Measurements from ENCODE around the gene CNRIP1. TPM values are rescaled to one million over a fixed set of nuclear protein-coding genes. Genes with fewer than 3 reads are reported as not detected.
A peak's percentile ranks its signal among the peaks of the same experiment; 100 is the strongest.

Gene CNRIP1
- total RNA-seq, 4 donors from 2014 or later, result 23.5 to 44.4 (median 29.8) TPM

GRCh38 chr2:68250652-68251186 is 69.0 kb downstream of the CNRIP1 start:
- TF ChIP-seq POLR2AphosphoS5 (IDR thresholded peaks at IDR 0.05) (no peak), POLR2A (IDR thresholded peaks at IDR 0.05; ENCODE audit: low read depth) (no peak), EP300 (IDR thresholded peaks at IDR 0.05) (no peak), CTCF (IDR thresholded peaks at IDR 0.05) (no peak)
- intact Hi-C loops (cut with DNase I), result loop anchor here (5.0 kb wide), 1 partner anchor 67 kb away; the partner anchor contains the start of gene CNRIP1
- no peaks in the 10 kb centered on the region for H3K27me3 ChIP-seq
- 5% methylated on average over 15 of the region's 15 CpGs for WGBS
- peaks cover 56 to 70% (median 63%) of the 10 kb centered on the region in 4 donors for H3K4me1 ChIP-seq
- H3K27ac ChIP-seq (replicated peaks in 1 of 4), result peak overlapping the region; percentile 93 to 98 (median 98)
- peak overlapping the region; percentile 68 to 94 (median 89) for H3K4me3 ChIP-seq
- H3K36me3 ChIP-seq, result no peaks in the 10 kb centered on the region
- DNase-seq (ENCODE audit: extremely low spot score), result no peak
- H3K9me3 ChIP-seq, result no peaks in the 10 kb centered on the region

GRCh38 chr2:68250196-68250595 is 69.6 kb downstream of the CNRIP1 start:
- Histone ChIP-seq H3K27ac (replicated peaks in 1 of 4) (peak overlapping the region; percentile 93 to 98 (median 98)), H3K4me1 (peaks cover 59 to 74% (median 64%) of the 10 kb centered on the region in 4 donors), H3K27me3 (no peaks in the 10 kb centered on the region), H3K9me3 (no peaks in the 10 kb centered on the region), H3K36me3 (no peaks in the 10 kb centered on the region), H3K4me3 (peak overlapping the region; percentile 68 to 94 (median 89))
- DNase-seq (ENCODE audit: extremely low spot score), result no peak
- TF ChIP-seq EP300 (IDR thresholded peaks at IDR 0.05) (no peak), POLR2AphosphoS5 (IDR thresholded peaks at IDR 0.05) (no peak), POLR2A (IDR thresholded peaks at IDR 0.05; ENCODE audit: low read depth) (no peak), CTCF (IDR thresholded peaks at IDR 0.05) (no peak)
- intact Hi-C loops (cut with DNase I), result loop anchor here (5.0 kb wide), 1 partner anchor 67 kb away; the partner anchor contains the start of gene CNRIP1
- WGBS, result 16% methylated on average over 5 of the region's 5 CpGs

- Histone ChIP-seq H3K4me3 (no peak overlapping the region), H3K4me1 (peaks cover 57 to 76% (median 69%) of the 10 kb centered on the region in 4 donors), H3K36me3 (peaks cover 0 to 3% (median 0%) of the 10 kb centered on the region in 4 donors), H3K27me3 (no peaks in the 10 kb centered on the region), H3K9me3 (no peaks in the 10 kb centered on the region), H3K27ac (replicated peaks in 1 of 4) (peak overlapping the region in 1 of 4 donors; percentile 93)
- DNase-seq (ENCODE audit: extremely low spot score), result no peak
- WGBS, result 53% methylated on average over 2 of the region's 2 CpGs
- TF ChIP-seq CTCF (IDR thresholded peaks at IDR 0.05), result no peak
- TF ChIP-seq POLR2A (IDR thresholded peaks at IDR 0.05; ENCODE audit: low read depth), result no peak
- TF ChIP-seq EP300 (IDR thresholded peaks at IDR 0.05), result no peak
- no peak for TF ChIP-seq POLR2AphosphoS5 (IDR thresholded peaks at IDR 0.05)
- intact Hi-C loops (cut with DNase I), result loop anchor here (5.0 kb wide), 1 partner anchor 47 kb away; no protein-coding TSS in a partner anchor
These were observed 70.9 kb downstream of the CNRIP1 start for GRCh38 chr2:68248806-68249205.

- intact Hi-C loops (cut with DNase I), result loop anchor here (5.0 kb wide), 1 partner anchor 46 kb away; no protein-coding TSS in a partner anchor
- TF ChIP-seq EP300 (IDR thresholded peaks at IDR 0.05) (no peak), POLR2AphosphoS5 (IDR thresholded peaks at IDR 0.05) (no peak), CTCF (IDR thresholded peaks at IDR 0.05) (no peak), POLR2A (IDR thresholded peaks at IDR 0.05; ENCODE audit: low read depth) (no peak)
- Histone ChIP-seq H3K27me3 (no peaks in the 10 kb centered on the region), H3K36me3 (peaks cover 0 to 3% (median 0%) of the 10 kb centered on the region in 4 donors), H3K4me3 (no peak overlapping the region), H3K9me3 (no peaks in the 10 kb centered on the region), H3K4me1 (peaks cover 52 to 76% (median 68%) of the 10 kb centered on the region in 4 donors), H3K27ac (replicated peaks in 1 of 4) (no peak overlapping the region)
- DNase-seq (ENCODE audit: extremely low spot score), result no peak
- 80% methylated on average over 3 of the region's 3 CpGs for WGBS
These were observed 71.4 kb downstream of the CNRIP1 start for GRCh38 chr2:68248361-68248760.
